GM12892 (cell line): ENCODE data around the gene PIK3AP1.

Experiments
- POLR2A ChIP-seq: IDR thresholded peaks from 2 replicates; pipeline ENCODE4 v1.6.1; 2011; ENCODE audit warnings: low read depth, low read length, control low read depth
- POLR2AphosphoS5 ChIP-seq: IDR thresholded peaks from 2 replicates; pipeline ENCODE4 v1.6.1; 2011; ENCODE audit warnings: low read depth, low read length, control low read depth

DNA sequence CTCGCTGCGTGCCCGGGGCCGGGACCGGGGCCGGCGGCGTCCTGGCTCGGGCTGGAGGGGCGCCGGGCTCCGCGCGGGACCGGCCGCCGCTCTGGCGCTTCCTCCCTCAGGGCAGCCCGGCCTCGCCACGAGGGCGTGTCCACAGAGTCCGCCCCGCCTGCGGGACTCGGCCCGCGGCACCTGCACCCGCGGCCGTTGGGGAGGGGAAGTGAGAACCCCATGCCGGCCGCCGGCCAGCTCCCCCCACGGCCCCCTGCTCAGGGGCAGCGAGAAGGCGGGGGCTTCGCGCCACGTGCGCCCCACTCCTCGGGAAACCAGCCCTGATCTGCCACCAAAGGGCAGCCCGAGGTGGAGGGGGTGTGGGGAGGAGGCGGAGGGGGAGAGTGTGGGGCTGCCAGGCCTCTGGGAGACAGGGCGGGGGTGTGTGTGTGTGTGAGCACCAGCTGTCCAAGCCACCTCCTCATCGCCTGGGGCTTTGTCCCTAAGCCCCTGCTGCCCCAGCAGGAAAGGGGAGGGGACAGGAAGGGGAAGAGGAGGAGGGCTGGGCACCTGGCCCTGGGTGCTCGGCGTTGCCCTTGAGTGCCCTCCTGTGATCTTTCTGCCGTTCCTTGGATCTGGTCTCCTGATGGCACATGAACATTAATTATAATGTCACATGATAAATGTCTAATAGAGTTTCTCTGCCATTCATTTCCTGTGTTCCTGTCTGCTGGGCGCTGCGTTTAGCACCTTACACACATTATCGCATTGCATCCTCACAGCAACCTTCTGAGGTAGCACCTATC, at the start of gene PIK3AP1:
- TF ChIP-seq POLR2A (peak; percentile 44; the same call in 1 of the 2 replicates), POLR2AphosphoS5 (no peak)
